Hepatocyte (in vitro differentiated cells): ENCODE data around the gene MMP28.

Experiments used
- EZH2 ChIP-seq: fragments of 200-600 bp; sonication (generic); IDR thresholded peaks from 2 replicates; pipeline ENCODE4 v1.6.1; 2016; ENCODE audit warnings: antibody characterized with exemption, mild to moderate bottlenecking, borderline replicate concordance
- EZH2phosphoT487 ChIP-seq: fragments of 200-600 bp; sonication (generic); IDR thresholded peaks from one replicate; pipeline ENCODE4 v1.6.1; 2018; ENCODE audit warnings: antibody characterized with exemption, mild to moderate bottlenecking, low read depth, moderate library complexity; ENCODE audit not compliant: unreplicated experiment, severe bottlenecking
- TF ChIP-seq, protein P1 (sequence below): fragments of 200-600 bp; sonication (generic); IDR thresholded peaks from 2 replicates; pipeline ENCODE4 v1.5.1; 2016; ENCODE audit warnings: antibody characterized with exemption, mild to moderate bottlenecking; ENCODE audit not compliant: poor library complexity

- TF ChIP-seq EZH2 (no peak), EZH2phosphoT487 (no peak)
- TF ChIP-seq, protein P1, sequence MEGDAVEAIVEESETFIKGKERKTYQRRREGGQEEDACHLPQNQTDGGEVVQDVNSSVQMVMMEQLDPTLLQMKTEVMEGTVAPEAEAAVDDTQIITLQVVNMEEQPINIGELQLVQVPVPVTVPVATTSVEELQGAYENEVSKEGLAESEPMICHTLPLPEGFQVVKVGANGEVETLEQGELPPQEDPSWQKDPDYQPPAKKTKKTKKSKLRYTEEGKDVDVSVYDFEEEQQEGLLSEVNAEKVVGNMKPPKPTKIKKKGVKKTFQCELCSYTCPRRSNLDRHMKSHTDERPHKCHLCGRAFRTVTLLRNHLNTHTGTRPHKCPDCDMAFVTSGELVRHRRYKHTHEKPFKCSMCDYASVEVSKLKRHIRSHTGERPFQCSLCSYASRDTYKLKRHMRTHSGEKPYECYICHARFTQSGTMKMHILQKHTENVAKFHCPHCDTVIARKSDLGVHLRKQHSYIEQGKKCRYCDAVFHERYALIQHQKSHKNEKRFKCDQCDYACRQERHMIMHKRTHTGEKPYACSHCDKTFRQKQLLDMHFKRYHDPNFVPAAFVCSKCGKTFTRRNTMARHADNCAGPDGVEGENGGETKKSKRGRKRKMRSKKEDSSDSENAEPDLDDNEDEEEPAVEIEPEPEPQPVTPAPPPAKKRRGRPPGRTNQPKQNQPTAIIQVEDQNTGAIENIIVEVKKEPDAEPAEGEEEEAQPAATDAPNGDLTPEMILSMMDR, result no peak
Measured at GRCh38 chr17:35761601-35762000, 33.8 kb downstream of the MMP28 start.
